Measurements from ENCODE around the gene QKI. TPM values are rescaled to one million over a fixed set of nuclear protein-coding genes. Genes with fewer than 3 reads are reported as not detected.
A peak's percentile ranks its signal among the peaks of the same experiment; 100 is the strongest.
"Not testable (repeated sequence)": the region's sequence is repeated elsewhere in the genome, so short reads cannot be mapped to it uniquely, and the experiment has no call there.

Gene QKI
- total and polyA plus RNA-seq, 2 experiments from 2014 or later: 148 to 503 TPM

DNA sequence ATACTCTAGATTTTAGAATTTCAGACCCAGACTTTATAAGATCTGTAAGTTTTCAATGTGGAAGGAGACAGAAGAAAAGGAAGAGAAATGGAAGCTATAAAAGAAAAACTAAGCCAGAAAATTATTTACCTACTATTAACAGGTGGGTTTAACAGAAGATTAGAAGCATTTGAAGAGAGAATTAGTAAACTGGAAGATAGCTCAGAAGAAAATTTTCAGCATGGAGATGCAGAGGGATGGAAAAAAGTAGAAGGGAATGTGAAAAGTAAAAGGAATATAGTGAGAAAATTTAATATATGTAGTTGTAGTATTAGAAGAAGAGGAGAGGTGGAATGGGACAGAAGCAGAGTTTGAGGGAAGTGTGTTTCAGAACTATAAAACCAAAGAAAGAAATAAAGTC is 56.1 kb downstream of the QKI start:
- H3K4me3 ChIP-seq: no peak overlapping the region

GRCh38 chr6:163474581-163474980 is 60.1 kb downstream of the QKI start:
- no peak for TF ChIP-seq CTCF (IDR thresholded peaks at IDR 0.05; ENCODE audit: low read depth, low read length)
- H3K27me3 ChIP-seq: no peaks in the 10 kb centered on the region
- no peak overlapping the region for H3K27ac ChIP-seq
- no peak overlapping the region for H3K4me3 ChIP-seq
- H3K9me3 ChIP-seq (ENCODE audit: low read depth): no peaks in the 10 kb centered on the region
- no peak for DNase-seq (ENCODE audit: low read depth in 1 of 2, low spot score in 1 of 2)
- peaks cover 27% of the 10 kb centered on the region for H3K4me1 ChIP-seq (ENCODE audit: low read depth)
- H3K36me3 ChIP-seq: peaks cover 22% of the 10 kb centered on the region

More for the DNA sequence above, 56.1 kb downstream of the QKI start:
- H3K36me3 ChIP-seq: peaks cover 18% of the 10 kb centered on the region
- no peak overlapping the region for H3K27ac ChIP-seq
- H3K9me3 ChIP-seq (ENCODE audit: low read depth): no peaks in the 10 kb centered on the region
- no peak for TF ChIP-seq CTCF (IDR thresholded peaks at IDR 0.05; ENCODE audit: low read depth, low read length)
- no peak for DNase-seq (ENCODE audit: low read depth in 1 of 2, low spot score in 1 of 2)
- H3K4me1 ChIP-seq (ENCODE audit: low read depth): peaks cover 10% of the 10 kb centered on the region
- no peaks in the 10 kb centered on the region for H3K27me3 ChIP-seq

GRCh38 chr6:163476946-163477345 is 62.4 kb downstream of the QKI start:
- peaks cover 31% of the 10 kb centered on the region for H3K36me3 ChIP-seq
- not testable (repeated sequence) for H3K9me3 ChIP-seq (ENCODE audit: low read depth); H3K4me3 ChIP-seq; DNase-seq (ENCODE audit: low read depth in 1 of 2, low spot score in 1 of 2); H3K27me3 ChIP-seq
- peaks cover 27% of the 10 kb centered on the region for H3K4me1 ChIP-seq (ENCODE audit: low read depth)
- peak overlapping the region; percentile 7 for H3K27ac ChIP-seq

- DNase-seq (ENCODE audit: low read depth in 1 of 2, low spot score in 1 of 2): no peak
- Histone ChIP-seq H3K36me3 (peaks cover 15% of the 10 kb centered on the region), H3K9me3 (ENCODE audit: low read depth) (no peaks in the 10 kb centered on the region), H3K4me3 (no peak overlapping the region), H3K27me3 (no peaks in the 10 kb centered on the region), H3K4me1 (ENCODE audit: low read depth) (peaks cover 29% of the 10 kb centered on the region), H3K27ac (no peak overlapping the region)
- TF ChIP-seq CTCF (IDR thresholded peaks at IDR 0.05; ENCODE audit: low read depth, low read length): no peak
Measured at GRCh38 chr6:163483107-163483506, 68.6 kb downstream of the QKI start.

DNA sequence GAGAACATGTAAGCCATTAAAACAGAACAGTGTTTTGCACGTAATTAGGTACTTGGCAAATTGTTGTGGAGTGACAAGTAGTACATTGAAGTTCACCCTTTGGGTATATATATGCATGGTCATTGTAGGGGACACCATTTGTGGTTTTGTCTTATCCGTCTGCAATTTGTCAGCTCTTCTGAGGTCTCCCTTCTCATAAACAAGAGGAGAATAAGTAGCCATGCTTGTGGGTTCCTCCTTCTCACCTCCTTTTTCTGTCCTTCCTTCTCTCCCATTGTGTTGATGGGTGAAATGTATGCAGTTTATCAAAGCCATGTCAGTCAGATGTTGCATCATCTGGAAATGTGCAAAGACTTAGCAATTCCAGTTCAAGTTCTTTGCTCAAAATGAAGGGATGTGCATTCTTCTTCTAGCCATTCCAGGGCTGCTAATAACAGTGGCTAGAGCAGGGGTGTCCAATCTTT is 70.9 kb downstream of the QKI start:
- DNase-seq (ENCODE audit: low read depth in 1 of 2, low spot score in 1 of 2): peak in 1 of 2 donors; percentile 53
- no peak for TF ChIP-seq CTCF (IDR thresholded peaks at IDR 0.05; ENCODE audit: low read depth, low read length)
- no peaks in the 10 kb centered on the region for H3K27me3 ChIP-seq

DNA sequence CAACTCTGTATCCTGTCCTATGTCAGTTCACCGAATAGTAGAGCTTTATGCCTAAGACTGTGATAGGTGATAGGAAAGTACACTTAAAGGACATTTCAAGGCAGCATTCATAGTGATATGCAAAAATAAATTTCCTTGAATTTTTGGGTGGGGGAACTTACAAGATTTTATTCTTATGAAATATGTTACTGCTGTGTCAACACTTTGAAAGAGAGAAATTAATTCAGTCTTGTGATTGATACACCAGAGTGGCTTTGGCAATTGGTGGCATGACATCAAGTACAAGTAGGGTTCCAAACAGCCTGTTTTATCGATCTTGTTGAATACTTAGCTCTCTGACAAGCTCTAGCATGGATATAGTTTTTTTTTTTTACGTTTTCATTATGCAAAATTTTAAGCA is 72.3 kb downstream of the QKI start:
- H3K4me3 ChIP-seq: no peak overlapping the region
- no peak for TF ChIP-seq CTCF (IDR thresholded peaks at IDR 0.05; ENCODE audit: low read depth, low read length)
- peak overlapping the region; percentile 16 for H3K27ac ChIP-seq
- DNase-seq (ENCODE audit: low read depth in 1 of 2, low spot score in 1 of 2): no peak
- no peaks in the 10 kb centered on the region for H3K9me3 ChIP-seq (ENCODE audit: low read depth)
- H3K4me1 ChIP-seq (ENCODE audit: low read depth): peaks cover 63% of the 10 kb centered on the region
- H3K27me3 ChIP-seq: no peaks in the 10 kb centered on the region
- peaks cover 5% of the 10 kb centered on the region for H3K36me3 ChIP-seq

More for the DNA sequence above, 70.9 kb downstream of the QKI start:
- Histone ChIP-seq H3K36me3 (peaks cover 7% of the 10 kb centered on the region), H3K4me3 (no peak overlapping the region), H3K27ac (no peak overlapping the region), H3K4me1 (ENCODE audit: low read depth) (peaks cover 49% of the 10 kb centered on the region), H3K9me3 (ENCODE audit: low read depth) (no peaks in the 10 kb centered on the region)

Data from cardiac muscle cell (in vitro differentiated cells and primary cell).